Right atrium auricular region (tissue), 2 donors: ENCODE measurements around the gene DISP2. TPM values are rescaled to one million over a fixed set of nuclear protein-coding genes. Genes with fewer than 3 reads are reported as not detected.
A peak's percentile ranks its signal among the peaks of the same experiment; 100 is the strongest.

Experiments used
- DNase-seq: peaks from one replicate; pipeline ENCODE4 v3.0.0-alpha.2; 2019; ENCODE audit warnings: low spot score
- H3K27ac ChIP-seq, 2 donors: fragments of 200-600 bp; sonication (generic); 1 replicate in 1 of 2; 2 replicates in 1 of 2; pipeline ENCODE4 v1.5.1; 2016 to 2019
- H3K27me3 ChIP-seq, 2 donors: fragments of 200-600 bp; sonication (generic); one replicate each; pipeline versions ENCODE4 v1.5.1 to v1.6.0; 2017 to 2019
- H3K36me3 ChIP-seq: fragments of 200-600 bp; sonication (generic); one replicate; pipeline ENCODE4 v1.5.1; 2016
- H3K4me1 ChIP-seq, 2 donors: fragments of 200-600 bp; sonication (generic); one replicate each; pipeline versions ENCODE4 v1.5.1 to v1.6.0; 2017 to 2019
- H3K4me3 ChIP-seq, 2 donors: fragments of 200-600 bp; sonication (generic); 1 replicate in 1 of 2; 2 replicates in 1 of 2; pipeline ENCODE4 v1.5.1; 2017 to 2019; ENCODE audit warnings: mild to moderate bottlenecking in 1 of 2, moderate library complexity in 1 of 2
- H3K9me3 ChIP-seq, 2 donors: fragments of 200-600 bp; sonication (generic); one replicate each; pipeline ENCODE4 v1.5.1; 2019
- total RNA-seq, 2 donors: library from RNA; depleted of rRNA; stranded (reverse); fragments of >200 nt; gene quantifications; one replicate each; pipeline ENCODE4 v1.1.0, GENCODE V29; 2016
- TF ChIP-seq, protein P1 (sequence below), 2 donors: fragments of 200-600 bp; sonication (generic); IDR thresholded peaks; one replicate each; pipeline ENCODE4 v1.5.1; 2019; ENCODE audit warnings: antibody characterized with exemption in 2 of 2

DISP2 gene
- total RNA-seq, 2 donors from 2014 or later: 0.11 to 0.20 TPM

DNA sequence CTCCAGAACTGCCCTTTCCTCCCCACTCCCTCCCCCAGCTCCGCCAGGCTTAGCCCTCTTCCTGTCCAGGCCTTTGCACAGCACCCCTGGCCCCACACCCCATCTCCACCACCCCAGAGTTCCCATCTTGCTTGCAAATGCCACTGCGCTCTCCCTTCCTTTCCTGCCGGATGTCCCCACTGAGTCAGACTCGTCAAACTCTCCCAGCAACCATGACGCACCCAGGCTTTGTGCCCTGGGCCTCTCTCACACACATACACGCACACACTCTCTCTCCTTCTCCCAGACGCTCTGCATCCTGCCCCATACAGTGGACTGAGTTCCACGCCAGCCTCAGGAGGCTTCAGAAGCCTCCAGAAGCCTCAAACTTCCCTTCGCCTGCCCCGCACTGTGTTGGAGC lies 14.5 kb upstream of the DISP2 start:
- no peak for DNase-seq
- Histone ChIP-seq H3K4me1 (peaks cover 0 to 74% of the 10 kb centered on the region in 2 donors), H3K4me3 (no peak overlapping the region), H3K27me3 (no peaks in the 10 kb centered on the region), H3K27ac (peak overlapping the region; percentile 96 to 97), H3K9me3 (no peaks in the 10 kb centered on the region), H3K36me3 (no peaks in the 10 kb centered on the region)
- TF ChIP-seq, protein P1, sequence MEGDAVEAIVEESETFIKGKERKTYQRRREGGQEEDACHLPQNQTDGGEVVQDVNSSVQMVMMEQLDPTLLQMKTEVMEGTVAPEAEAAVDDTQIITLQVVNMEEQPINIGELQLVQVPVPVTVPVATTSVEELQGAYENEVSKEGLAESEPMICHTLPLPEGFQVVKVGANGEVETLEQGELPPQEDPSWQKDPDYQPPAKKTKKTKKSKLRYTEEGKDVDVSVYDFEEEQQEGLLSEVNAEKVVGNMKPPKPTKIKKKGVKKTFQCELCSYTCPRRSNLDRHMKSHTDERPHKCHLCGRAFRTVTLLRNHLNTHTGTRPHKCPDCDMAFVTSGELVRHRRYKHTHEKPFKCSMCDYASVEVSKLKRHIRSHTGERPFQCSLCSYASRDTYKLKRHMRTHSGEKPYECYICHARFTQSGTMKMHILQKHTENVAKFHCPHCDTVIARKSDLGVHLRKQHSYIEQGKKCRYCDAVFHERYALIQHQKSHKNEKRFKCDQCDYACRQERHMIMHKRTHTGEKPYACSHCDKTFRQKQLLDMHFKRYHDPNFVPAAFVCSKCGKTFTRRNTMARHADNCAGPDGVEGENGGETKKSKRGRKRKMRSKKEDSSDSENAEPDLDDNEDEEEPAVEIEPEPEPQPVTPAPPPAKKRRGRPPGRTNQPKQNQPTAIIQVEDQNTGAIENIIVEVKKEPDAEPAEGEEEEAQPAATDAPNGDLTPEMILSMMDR (IDR thresholded peaks at IDR 0.05): no peak

DNA sequence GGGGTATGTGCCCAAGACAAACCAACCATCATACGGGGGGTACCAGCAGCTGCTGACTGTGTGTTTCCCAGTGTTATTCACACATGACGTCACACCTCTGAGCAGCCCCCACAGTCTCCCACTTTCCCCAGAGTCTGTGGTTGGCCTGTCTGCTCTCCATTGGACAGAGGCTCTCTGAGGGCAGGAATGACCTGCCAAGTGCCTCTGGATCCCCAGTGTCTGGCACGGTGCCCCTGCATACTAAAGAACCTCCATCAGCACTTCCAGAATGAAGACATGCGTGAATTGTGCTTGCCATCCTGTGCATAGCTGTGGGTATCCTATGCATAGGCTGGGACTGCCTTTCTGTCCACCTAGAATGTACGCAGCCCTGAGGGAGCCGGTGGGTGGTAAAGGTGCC lies 13.8 kb upstream of the DISP2 start:
- no peak for DNase-seq
- H3K27me3 ChIP-seq: no peaks in the 10 kb centered on the region
- no peaks in the 10 kb centered on the region for H3K36me3 ChIP-seq
- peaks cover 0 to 71% of the 10 kb centered on the region in 2 donors for H3K4me1 ChIP-seq
- H3K27ac ChIP-seq: peak overlapping the region; percentile 42 to 97
- H3K4me3 ChIP-seq: no peak overlapping the region
- TF ChIP-seq, protein P1 (IDR thresholded peaks at IDR 0.05): no peak
- H3K9me3 ChIP-seq: no peaks in the 10 kb centered on the region

DNA sequence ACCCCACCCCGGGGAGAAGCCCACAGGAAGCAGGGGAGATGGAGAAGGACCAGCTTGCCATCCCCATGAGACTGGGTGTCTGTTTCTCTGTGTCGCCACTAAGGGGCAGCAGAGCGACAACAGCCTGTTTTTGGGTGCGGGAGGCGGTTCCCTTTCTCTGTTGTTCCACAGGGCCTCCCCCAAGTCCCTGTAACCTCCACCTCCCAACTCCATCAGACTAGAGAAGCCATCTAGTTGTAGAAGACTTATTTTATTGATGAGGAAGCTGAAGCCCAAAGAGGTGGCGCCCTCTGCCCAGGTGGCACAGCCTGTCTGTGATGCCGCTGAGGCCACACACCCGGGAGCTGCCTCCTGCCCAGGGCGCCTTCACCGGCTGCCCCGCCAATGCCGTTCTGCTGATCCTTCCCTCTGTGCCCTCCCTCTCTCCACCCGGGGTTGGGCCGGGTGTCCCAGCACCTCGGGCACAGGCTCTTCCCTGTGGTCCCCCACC lies 13.3 kb upstream of the DISP2 start:
- TF ChIP-seq, protein P1 (IDR thresholded peaks at IDR 0.05): peak; percentile 35 to 90
- H3K27me3 ChIP-seq: no peaks in the 10 kb centered on the region
- H3K36me3 ChIP-seq: no peaks in the 10 kb centered on the region
- peak overlapping the region in 1 of 2 donors; percentile 97 for H3K27ac ChIP-seq
- H3K4me1 ChIP-seq: peaks cover 0 to 66% of the 10 kb centered on the region in 2 donors
- DNase-seq: no peak
- H3K4me3 ChIP-seq: no peak overlapping the region
- no peaks in the 10 kb centered on the region for H3K9me3 ChIP-seq

DNA sequence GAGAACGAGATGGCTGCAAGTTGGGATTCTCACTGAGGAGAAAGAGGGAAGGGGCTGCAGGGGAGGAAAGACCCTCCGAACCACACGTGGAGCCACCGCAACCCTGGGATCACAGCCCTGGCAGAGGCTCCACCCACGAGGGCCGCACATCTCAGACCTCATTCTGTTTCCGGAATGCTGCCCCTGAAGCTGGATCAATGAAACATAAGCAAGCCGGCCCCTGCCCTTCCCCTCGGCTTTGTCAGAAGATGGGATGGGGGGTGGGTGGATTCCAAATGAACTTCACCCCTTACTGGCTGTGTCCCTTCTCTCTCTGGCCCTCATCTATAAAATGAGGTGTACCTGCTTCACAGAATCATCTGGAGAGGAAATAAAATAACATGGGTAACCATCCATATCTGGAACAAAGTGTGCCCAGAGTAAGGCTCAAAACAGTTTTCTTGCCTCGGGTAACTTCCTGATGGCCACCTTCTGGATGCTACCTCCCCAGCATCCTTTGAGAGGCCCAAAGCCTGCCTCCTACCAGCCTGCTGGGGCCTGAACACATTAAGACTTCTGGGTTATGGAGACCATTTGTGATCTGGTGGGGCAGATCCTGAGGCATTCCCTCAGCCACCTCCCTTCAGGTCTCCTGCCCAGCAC lies 12.7 kb upstream of the DISP2 start:
- Histone ChIP-seq H3K36me3 (no peaks in the 10 kb centered on the region), H3K27ac (no peak overlapping the region), H3K9me3 (no peaks in the 10 kb centered on the region), H3K4me3 (no peak overlapping the region), H3K27me3 (no peaks in the 10 kb centered on the region), H3K4me1 (peaks cover 0 to 59% of the 10 kb centered on the region in 2 donors)
- TF ChIP-seq, protein P1 (IDR thresholded peaks at IDR 0.05): no peak
- no peak for DNase-seq

DNA sequence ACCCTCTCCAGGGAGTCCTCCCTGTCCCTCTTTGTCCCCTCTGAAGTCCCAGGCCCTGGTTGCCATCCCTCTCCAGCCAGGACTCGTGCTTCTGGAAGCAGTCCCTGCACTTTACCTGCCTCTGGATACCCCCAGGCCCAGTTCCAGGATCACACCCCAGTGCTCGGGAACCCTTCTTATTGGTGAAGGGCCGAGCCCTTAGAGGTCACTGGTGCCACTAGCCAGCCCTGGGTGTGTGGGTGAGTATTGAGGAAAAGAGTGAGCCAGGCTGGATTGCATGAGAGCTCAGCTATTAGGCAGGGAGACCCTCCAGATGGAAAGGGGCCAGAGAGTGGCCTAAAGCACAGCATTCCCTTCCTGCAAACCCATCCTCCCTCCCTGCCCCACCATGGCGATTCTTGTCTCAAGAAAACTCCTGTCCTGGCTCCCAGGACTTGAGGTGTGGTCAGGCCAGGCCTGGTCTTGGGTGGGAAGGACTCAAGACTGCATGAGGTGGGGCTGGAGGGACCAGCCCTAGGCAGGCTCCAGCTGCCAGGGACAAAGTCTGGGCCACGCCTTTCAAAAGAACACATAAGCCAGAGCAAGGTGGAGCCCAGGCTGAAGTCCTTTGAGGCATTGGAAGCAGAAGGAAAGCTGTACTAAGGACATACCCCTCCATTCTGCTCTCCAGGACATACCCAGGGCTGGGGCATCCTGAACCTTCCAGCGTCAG lies 12.0 kb upstream of the DISP2 start:
- TF ChIP-seq, protein P1 (IDR thresholded peaks at IDR 0.05): no peak
- Histone ChIP-seq H3K9me3 (no peaks in the 10 kb centered on the region), H3K27me3 (no peaks in the 10 kb centered on the region), H3K36me3 (no peaks in the 10 kb centered on the region), H3K4me3 (no peak overlapping the region), H3K4me1 (peaks cover 0 to 53% of the 10 kb centered on the region in 2 donors), H3K27ac (no peak overlapping the region)
- no peak for DNase-seq
